Ishikawa (cell line): ENCODE results near the gene KRT14.

Source experiments
- CREB1 ChIP-seq: IDR thresholded peaks from 2 replicates; pipeline ENCODE4 v1.6.1; 2012; ENCODE audit warnings: low read depth
- FOXM1 ChIP-seq: IDR thresholded peaks from 2 replicates; pipeline ENCODE4 v1.6.1; 2012; ENCODE audit warnings: low read depth, borderline replicate concordance
- NFIC ChIP-seq: IDR thresholded peaks from 2 replicates; pipeline ENCODE4 v1.6.1; 2012
- RAD21 ChIP-seq: IDR thresholded peaks from 2 replicates; pipeline ENCODE4 v1.6.1; 2012; ENCODE audit warnings: low read depth
- TEAD4 ChIP-seq: IDR thresholded peaks from 2 replicates; pipeline ENCODE4 v1.6.1; 2012
- YY1 ChIP-seq: IDR thresholded peaks from 2 replicates; pipeline ENCODE4 v1.6.1; 2012; ENCODE audit warnings: low read depth

DNA sequence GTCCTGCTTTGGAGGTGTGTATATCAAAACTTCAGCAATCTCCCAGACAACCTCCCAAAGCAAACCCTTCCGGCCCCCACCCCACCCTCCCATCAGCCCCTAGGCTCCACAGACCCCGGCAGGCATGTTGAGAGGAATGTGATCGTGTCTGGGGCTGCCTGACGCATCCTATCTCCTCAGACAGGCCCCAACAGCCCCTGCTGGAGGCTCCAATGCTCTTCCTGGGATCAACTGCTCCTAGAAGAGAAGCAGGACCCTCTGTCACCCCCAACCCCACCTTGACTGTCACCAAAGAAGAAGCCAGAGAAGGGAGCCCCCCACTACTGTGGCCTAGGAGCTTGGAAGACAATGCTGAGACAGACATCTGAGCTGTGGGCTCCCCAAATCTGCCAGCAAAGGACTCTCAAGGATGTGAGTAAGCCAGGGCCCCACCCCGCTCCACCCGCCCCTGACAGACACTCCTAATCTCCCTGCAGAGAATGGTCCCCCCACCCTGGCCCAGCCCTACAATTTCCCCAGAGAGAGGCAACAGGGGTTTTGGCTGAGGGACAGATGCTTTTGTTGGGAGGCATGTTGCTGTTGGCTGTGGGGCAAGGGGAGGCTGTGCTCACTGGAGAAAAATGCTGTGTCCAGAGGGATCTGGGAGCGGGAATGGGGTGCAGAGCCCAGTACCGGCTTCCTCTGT lies 1.6 kb upstream of the KRT14 start:
- TF ChIP-seq TEAD4 (no peak), YY1 (no peak), NFIC (no peak), CREB1 (no peak), FOXM1 (no peak), RAD21 (no peak)
